HepG2 (cell line): ENCODE data around the gene PSMD9. TPM values are rescaled to one million over a fixed set of nuclear protein-coding genes. Genes with fewer than 3 reads are reported as not detected.

ENCODE experiments used
- FOXC1 ChIP-seq: sonication (generic); formaldehyde crosslinking; IDR thresholded peaks from 2 replicates; pipeline ENCODE4 v1.8.0; 2022; ENCODE audit warnings: mild to moderate bottlenecking, missing genetic modification reagents, borderline replicate concordance
- KAT8 ChIP-seq: IDR thresholded peaks from 2 replicates; pipeline ENCODE4 v1.6.1; 2016; ENCODE audit warnings: missing genetic modification reagents, missing compliant biosample characterization
- MIER2 ChIP-seq: IDR thresholded peaks from 2 replicates; pipeline ENCODE4 v1.6.1; 2016; ENCODE audit warnings: missing biosample characterization, missing genetic modification reagents
- NKX3-1 ChIP-seq: sonication (generic); formaldehyde crosslinking; IDR thresholded peaks from 2 replicates; pipeline ENCODE4 v1.5.0; 2020; ENCODE audit warnings: missing genetic modification reagents
- U2AF1 ChIP-seq: fragments of 200-400 bp; formaldehyde crosslinking; optimal IDR thresholded peaks from 2 replicates; pipeline ENCODE3; 2017; ENCODE audit warnings: mild to moderate bottlenecking, low read depth, low read length
- ZNF446 ChIP-seq: sonication (generic); formaldehyde crosslinking; IDR thresholded peaks from 2 replicates; pipeline ENCODE4 v1.5.0; 2020; ENCODE audit warnings: mild to moderate bottlenecking, missing genetic modification reagents
- ZSCAN31 ChIP-seq: sonication (generic); formaldehyde crosslinking; IDR thresholded peaks from 2 replicates; pipeline ENCODE4 v1.5.0; 2020; ENCODE audit warnings: low read depth, mild to moderate bottlenecking, missing genetic modification reagents
- polyA plus RNA-seq, 8 experiments: library from polyadenylated mRNA; depleted of rRNA in 3 of 8; stranded (reverse) in 7 of 8; unstranded in 1 of 8; fragments of >200 nt; fragmentation: Illumina TruSeq in 4 of 8; extraction: Trizol in 4 of 8; gene quantifications; 2 replicates each; pipeline versions ENCODE4 v1.2.1 to v1.2.3, GENCODE V29; 2011 to 2016; ENCODE audit warnings: low read depth in 4 of 8, missing spikeins in 1 of 8, mixed read lengths in 1 of 8; ENCODE audit not compliant: insufficient read depth in 1 of 8
- total RNA-seq, 5 experiments: library from RNA; depleted of rRNA; stranded (reverse); fragments of >200 nt; fragmentation: Illumina TruSeq; extraction: Trizol; gene quantifications; 2 replicates each; pipeline ENCODE4 v1.2.3, GENCODE V29; 2016; ENCODE audit warnings: low read depth in 1 of 5
- TF ChIP-seq, protein P1 (sequence below): IDR thresholded peaks from 2 replicates; pipeline ENCODE4 v1.6.1; 2016; ENCODE audit warnings: missing biosample characterization, missing genetic modification reagents, low read depth
- TF ChIP-seq, protein P2 (sequence below): IDR thresholded peaks from 2 replicates; pipeline ENCODE4 v1.6.1; 2016; ENCODE audit warnings: missing compliant biosample characterization, missing genetic modification reagents, borderline replicate concordance
- TF ChIP-seq, protein P3 (sequence below): sonication (generic); formaldehyde crosslinking; IDR thresholded peaks from 2 replicates; pipeline ENCODE4 v1.4.0; 2020; ENCODE audit warnings: missing genetic modification reagents
- TF ChIP-seq, protein P4 (sequence below): sonication (generic); formaldehyde crosslinking; conservative IDR thresholded peaks from 2 replicates; pipeline ENCODE4 v1.8.0; 2022; ENCODE audit warnings: mild to moderate bottlenecking, moderate library complexity, missing genetic modification reagents
- TF ChIP-seq, protein P5 (sequence below): fragments of 450-650 bp; IDR thresholded peaks from 2 replicates; pipeline ENCODE4 v1.6.1; 2017
- TF ChIP-seq, protein P6 (sequence below), 2 experiments: fragments of 450-650 bp in 1 of 2; sonication (generic) in 1 of 2; formaldehyde crosslinking; IDR thresholded peaks; 2 replicates each; pipeline versions ENCODE4 v1.5.0 to v1.8.0; 2020 to 2022; ENCODE audit warnings: mild to moderate bottlenecking in 1 of 2, missing genetic modification reagents in 1 of 2

PSMD9 gene
- total and polyA plus RNA-seq, 2 of the 13 experiments (the other 11 are each of a cell fraction or from before 2014, with no cell fraction given), result 41.4 to 61.1 TPM

DNA sequence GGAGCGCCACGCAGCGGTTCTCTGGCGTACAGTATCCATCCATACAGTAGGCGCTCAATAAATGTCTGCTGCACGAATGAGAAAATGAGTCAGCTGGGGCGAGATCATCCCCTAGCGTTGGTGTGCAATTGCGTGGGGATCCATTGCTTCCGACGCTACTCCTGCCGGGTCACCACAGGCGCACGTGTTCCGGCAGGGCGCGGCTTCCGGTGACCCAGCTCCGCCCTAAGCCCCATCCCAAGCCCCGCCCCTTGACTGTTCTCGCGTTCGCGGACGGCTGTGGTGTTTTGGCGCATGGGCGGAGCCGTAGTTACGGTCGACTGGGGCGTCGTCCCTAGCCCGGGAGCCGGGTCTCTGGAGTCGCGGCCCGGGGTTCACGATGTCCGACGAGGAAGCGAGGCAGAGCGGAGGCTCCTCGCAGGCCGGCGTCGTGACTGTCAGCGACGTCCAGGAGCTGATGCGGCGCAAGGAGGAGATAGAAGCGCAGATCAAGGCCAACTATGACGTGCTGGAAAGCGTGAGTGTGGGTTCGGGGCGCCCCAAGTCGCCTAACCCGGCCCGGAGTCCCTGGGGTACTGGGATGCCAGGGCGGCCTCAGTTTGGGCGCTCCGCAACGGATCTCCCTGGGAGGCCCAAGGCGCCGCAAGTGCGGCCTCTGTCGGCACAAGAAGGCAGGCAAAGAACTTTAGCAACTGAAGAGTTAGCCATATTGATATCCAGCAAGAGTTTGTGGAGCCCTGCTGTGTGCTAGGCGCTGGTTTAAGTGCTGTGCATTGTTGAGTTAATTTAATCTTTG lies at the start of gene PSMD9 (continued):
- TF ChIP-seq, protein P1, sequence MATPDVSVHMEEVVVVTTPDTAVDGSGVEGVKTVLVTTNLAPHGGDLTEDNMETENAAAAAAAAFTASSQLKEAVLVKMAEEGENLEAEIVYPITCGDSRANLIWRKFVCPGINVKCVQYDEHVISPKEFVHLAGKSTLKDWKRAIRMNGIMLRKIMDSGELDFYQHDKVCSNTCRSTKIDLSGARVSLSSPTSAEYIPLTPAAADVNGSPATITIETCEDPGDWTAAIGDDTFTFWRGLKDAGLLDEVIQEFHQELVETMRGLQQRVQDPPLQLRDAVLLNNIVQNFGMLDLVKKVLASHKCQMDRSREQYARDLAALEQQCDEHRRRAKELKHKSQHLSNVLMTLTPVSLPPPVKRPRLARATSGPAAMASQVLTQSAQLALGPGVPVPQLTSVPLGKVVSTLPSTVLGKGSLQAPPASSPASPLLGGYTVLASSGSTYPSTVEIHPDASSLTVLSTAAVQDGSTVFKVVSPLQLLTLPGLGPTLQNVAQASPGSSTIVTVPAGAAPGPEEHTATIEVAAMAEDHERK (CRISPR knock-in tag), result 0 out of 2 replicates have a peak, but pooled peaks have one; percentile 53
- TF ChIP-seq MIER2 (CRISPR knock-in tag) (0 out of 2 replicates have a peak, but pooled peaks have one; percentile 0), U2AF1 (no peak), KAT8 (CRISPR knock-in tag) (peak; percentile 98), FOXC1 (0 out of 2 replicates have a peak, but pooled peaks have one; percentile 84), ZNF446 (peak; percentile 79), NKX3-1 (CRISPR knock-in tag) (no peak; the same call in 1 of the 2 replicates), ZSCAN31 (peak; percentile 97)
- TF ChIP-seq, protein P2, sequence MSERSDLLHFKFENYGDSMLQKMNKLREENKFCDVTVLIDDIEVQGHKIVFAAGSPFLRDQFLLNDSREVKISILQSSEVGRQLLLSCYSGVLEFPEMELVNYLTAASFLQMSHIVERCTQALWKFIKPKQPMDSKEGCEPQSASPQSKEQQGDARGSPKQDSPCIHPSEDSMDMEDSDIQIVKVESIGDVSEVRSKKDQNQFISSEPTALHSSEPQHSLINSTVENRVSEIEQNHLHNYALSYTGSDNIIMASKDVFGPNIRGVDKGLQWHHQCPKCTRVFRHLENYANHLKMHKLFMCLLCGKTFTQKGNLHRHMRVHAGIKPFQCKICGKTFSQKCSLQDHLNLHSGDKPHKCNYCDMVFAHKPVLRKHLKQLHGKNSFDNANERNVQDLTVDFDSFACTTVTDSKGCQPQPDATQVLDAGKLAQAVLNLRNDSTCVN (CRISPR knock-in tag), result peak; percentile 63; the same call in 1 of the 2 replicates
- TF ChIP-seq, protein P3, sequence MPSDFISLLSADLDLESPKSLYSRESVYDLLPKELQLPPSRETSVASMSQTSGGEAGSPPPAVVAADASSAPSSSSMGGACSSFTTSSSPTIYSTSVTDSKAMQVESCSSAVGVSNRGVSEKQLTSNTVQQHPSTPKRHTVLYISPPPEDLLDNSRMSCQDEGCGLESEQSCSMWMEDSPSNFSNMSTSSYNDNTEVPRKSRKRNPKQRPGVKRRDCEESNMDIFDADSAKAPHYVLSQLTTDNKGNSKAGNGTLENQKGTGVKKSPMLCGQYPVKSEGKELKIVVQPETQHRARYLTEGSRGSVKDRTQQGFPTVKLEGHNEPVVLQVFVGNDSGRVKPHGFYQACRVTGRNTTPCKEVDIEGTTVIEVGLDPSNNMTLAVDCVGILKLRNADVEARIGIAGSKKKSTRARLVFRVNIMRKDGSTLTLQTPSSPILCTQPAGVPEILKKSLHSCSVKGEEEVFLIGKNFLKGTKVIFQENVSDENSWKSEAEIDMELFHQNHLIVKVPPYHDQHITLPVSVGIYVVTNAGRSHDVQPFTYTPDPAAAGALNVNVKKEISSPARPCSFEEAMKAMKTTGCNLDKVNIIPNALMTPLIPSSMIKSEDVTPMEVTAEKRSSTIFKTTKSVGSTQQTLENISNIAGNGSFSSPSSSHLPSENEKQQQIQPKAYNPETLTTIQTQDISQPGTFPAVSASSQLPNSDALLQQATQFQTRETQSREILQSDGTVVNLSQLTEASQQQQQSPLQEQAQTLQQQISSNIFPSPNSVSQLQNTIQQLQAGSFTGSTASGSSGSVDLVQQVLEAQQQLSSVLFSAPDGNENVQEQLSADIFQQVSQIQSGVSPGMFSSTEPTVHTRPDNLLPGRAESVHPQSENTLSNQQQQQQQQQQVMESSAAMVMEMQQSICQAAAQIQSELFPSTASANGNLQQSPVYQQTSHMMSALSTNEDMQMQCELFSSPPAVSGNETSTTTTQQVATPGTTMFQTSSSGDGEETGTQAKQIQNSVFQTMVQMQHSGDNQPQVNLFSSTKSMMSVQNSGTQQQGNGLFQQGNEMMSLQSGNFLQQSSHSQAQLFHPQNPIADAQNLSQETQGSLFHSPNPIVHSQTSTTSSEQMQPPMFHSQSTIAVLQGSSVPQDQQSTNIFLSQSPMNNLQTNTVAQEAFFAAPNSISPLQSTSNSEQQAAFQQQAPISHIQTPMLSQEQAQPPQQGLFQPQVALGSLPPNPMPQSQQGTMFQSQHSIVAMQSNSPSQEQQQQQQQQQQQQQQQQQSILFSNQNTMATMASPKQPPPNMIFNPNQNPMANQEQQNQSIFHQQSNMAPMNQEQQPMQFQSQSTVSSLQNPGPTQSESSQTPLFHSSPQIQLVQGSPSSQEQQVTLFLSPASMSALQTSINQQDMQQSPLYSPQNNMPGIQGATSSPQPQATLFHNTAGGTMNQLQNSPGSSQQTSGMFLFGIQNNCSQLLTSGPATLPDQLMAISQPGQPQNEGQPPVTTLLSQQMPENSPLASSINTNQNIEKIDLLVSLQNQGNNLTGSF (CRISPR knock-in tag), result no peak; the same call in 1 of the 2 replicates
- TF ChIP-seq, protein P4, sequence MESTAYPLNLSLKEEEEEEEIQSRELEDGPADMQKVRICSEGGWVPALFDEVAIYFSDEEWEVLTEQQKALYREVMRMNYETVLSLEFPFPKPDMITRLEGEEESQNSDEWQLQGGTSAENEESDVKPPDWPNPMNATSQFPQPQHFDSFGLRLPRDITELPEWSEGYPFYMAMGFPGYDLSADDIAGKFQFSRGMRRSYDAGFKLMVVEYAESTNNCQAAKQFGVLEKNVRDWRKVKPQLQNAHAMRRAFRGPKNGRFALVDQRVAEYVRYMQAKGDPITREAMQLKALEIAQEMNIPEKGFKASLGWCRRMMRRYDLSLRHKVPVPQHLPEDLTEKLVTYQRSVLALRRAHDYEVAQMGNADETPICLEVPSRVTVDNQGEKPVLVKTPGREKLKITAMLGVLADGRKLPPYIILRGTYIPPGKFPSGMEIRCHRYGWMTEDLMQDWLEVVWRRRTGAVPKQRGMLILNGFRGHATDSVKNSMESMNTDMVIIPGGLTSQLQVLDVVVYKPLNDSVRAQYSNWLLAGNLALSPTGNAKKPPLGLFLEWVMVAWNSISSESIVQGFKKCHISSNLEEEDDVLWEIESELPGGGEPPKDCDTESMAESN (CRISPR knock-in tag), result peak; percentile 94
- TF ChIP-seq, protein P5, sequence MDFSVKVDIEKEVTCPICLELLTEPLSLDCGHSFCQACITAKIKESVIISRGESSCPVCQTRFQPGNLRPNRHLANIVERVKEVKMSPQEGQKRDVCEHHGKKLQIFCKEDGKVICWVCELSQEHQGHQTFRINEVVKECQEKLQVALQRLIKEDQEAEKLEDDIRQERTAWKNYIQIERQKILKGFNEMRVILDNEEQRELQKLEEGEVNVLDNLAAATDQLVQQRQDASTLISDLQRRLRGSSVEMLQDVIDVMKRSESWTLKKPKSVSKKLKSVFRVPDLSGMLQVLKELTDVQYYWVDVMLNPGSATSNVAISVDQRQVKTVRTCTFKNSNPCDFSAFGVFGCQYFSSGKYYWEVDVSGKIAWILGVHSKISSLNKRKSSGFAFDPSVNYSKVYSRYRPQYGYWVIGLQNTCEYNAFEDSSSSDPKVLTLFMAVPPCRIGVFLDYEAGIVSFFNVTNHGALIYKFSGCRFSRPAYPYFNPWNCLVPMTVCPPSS, result no peak
- TF ChIP-seq, protein P6, sequence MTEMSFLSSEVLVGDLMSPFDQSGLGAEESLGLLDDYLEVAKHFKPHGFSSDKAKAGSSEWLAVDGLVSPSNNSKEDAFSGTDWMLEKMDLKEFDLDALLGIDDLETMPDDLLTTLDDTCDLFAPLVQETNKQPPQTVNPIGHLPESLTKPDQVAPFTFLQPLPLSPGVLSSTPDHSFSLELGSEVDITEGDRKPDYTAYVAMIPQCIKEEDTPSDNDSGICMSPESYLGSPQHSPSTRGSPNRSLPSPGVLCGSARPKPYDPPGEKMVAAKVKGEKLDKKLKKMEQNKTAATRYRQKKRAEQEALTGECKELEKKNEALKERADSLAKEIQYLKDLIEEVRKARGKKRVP (CRISPR knock-in tag; IDR thresholded peaks at IDR 0.05), result peak in 1 of 2 experiments; percentile 92; a peak in 2 of 4 replicates
